H1 (cell line): ENCODE data around the gene POPDC3. TPM values are rescaled to one million over a fixed set of nuclear protein-coding genes. Genes with fewer than 3 reads are reported as not detected.
"Not testable (repeated sequence)": the region's sequence is repeated elsewhere in the genome, so short reads cannot be mapped to it uniquely, and the experiment has no call there.

Experiments used
- CTCF ChIA-PET: fragments of 300-600 bp; sonication (Branson Sonifier 250); formaldehyde crosslinking; loops from one replicate; lab custom pipeline; 2021; ENCODE audit not compliant: partially characterized antibody; lab: Charles Lee
- POLR2A ChIA-PET: fragments of 300-600 bp; sonication (Branson Sonifier 250); formaldehyde crosslinking; loops from one replicate; lab custom pipeline; 2021; ENCODE audit warnings: inconsistent platforms; ENCODE audit not compliant: partially characterized antibody; lab: Charles Lee
- DNase-seq, 2 experiments: peaks; one replicate each; pipeline versions ENCODE4 v3.0.0 to v3.0.0-alpha.2; 2010 to 2022; ENCODE audit warnings: low spot score in 2 of 2, low read depth in 1 of 2, mixed read lengths in 1 of 2
- FAIRE-seq: peaks from 2 replicates; lab custom pipeline; 2011; peaks lifted over from hg19 to GRCh38; lab: Jason Lieb, UNC
- H2AFZ ChIP-seq: 2 replicates; pipeline ENCODE4 v1.8.1; 2012; ENCODE audit warnings: low read length, inconsistent platforms
- H2AK5ac ChIP-seq: 2 replicates; pipeline ENCODE4 v1.6.1; 2013; ENCODE audit warnings: low read depth, low read length
- H2BK120ac ChIP-seq: replicated peaks from 2 replicates; pipeline ENCODE3; 2013; ENCODE audit warnings: low read depth, low read length, inconsistent platforms
- H2BK12ac ChIP-seq: 2 replicates; pipeline ENCODE4 v1.6.1; 2013; ENCODE audit warnings: low read depth, low read length
- H2BK15ac ChIP-seq: 2 replicates; pipeline ENCODE4 v1.6.1; 2013; ENCODE audit warnings: low read length
- H2BK20ac ChIP-seq: 2 replicates; pipeline ENCODE4 v1.6.1; 2013; ENCODE audit warnings: low read length
- H2BK5ac ChIP-seq: 2 replicates; pipeline ENCODE4 v1.6.1; 2013; ENCODE audit warnings: low read depth, low read length
- H3K14ac ChIP-seq: 2 replicates; pipeline ENCODE4 v1.6.1; 2013; ENCODE audit warnings: inconsistent platforms; ENCODE audit not compliant: insufficient read length
- H3K18ac ChIP-seq: 2 replicates; pipeline ENCODE4 v1.6.1; 2013; ENCODE audit warnings: low read length; ENCODE audit errors: extremely low read depth
- H3K23ac ChIP-seq: 2 replicates; pipeline ENCODE4 v1.6.1; 2013; ENCODE audit warnings: inconsistent platforms; ENCODE audit not compliant: insufficient read length
- H3K23me2 ChIP-seq: 2 replicates; pipeline ENCODE4 v1.6.1; 2013; ENCODE audit warnings: low read depth, low read length
- H3K27ac ChIP-seq: 2 replicates; pipeline ENCODE4 v1.6.1; 2011; ENCODE audit warnings: low read depth, low read length, inconsistent platforms
- H3K27me3 ChIP-seq, 4 experiments: replicated peaks in 1 of 4; 1 replicate in 1 of 4; 2 replicates in 3 of 4; pipeline versions ENCODE4 v1.6.1 to v1.8.1; 2011 to 2013; ENCODE audit warnings: low read length in 3 of 4, mild to moderate bottlenecking in 3 of 4, inconsistent platforms in 2 of 4, mixed read lengths in 2 of 4, moderate library complexity in 1 of 4; ENCODE audit not compliant: control insufficient read depth in 3 of 4, insufficient read depth in 3 of 4; ENCODE audit errors: extremely low read depth in 1 of 4
- H3K36me3 ChIP-seq, 4 experiments: 2 replicates each; pipeline versions ENCODE4 v1.6.1 to v1.8.1; 2011 to 2013; ENCODE audit warnings: mild to moderate bottlenecking in 4 of 4, low read length in 3 of 4, moderate library complexity in 2 of 4, control low read depth in 1 of 4, inconsistent platforms in 1 of 4; ENCODE audit not compliant: insufficient read depth in 4 of 4, control insufficient read depth in 2 of 4
- H3K4ac ChIP-seq: replicated peaks from 2 replicates; pipeline ENCODE3; 2013; ENCODE audit warnings: low read length, low read depth, mixed read lengths, inconsistent platforms; ENCODE audit not compliant: insufficient read length
- H3K4me1 ChIP-seq, 4 experiments: replicated peaks in 1 of 4; 1 replicate in 1 of 4; 2 replicates in 3 of 4; pipeline versions ENCODE4 v1.6.1 to v1.8.1; 2011 to 2013; ENCODE audit warnings: low read length in 3 of 4, inconsistent platforms in 2 of 4, mixed read lengths in 1 of 4; ENCODE audit not compliant: insufficient read depth in 4 of 4, control insufficient read depth in 3 of 4
- H3K4me2 ChIP-seq, 2 experiments: 2 replicates each; pipeline versions ENCODE4 v1.6.1 to v1.8.1; 2011 to 2013; ENCODE audit warnings: low read depth in 2 of 2, low read length in 2 of 2, control low read depth in 1 of 2, inconsistent platforms in 1 of 2, mild to moderate bottlenecking in 1 of 2; ENCODE audit not compliant: insufficient read depth in 1 of 2
- H3K4me3 ChIP-seq, 4 experiments: fragments of 200-600, 300-600 bp in 1 of 4; sonication (generic), shearing (Covaris generic), sonication (Bioruptor Twin) in 1 of 4; 2 replicates each; pipeline versions ENCODE4 v1.5.1 to v1.8.1; 2011 to 2016; ENCODE audit warnings: low read length in 4 of 4, low read depth in 3 of 4, control low read depth in 2 of 4, inconsistent platforms in 2 of 4, mild to moderate bottlenecking in 2 of 4, mixed read lengths in 1 of 4, moderate library complexity in 1 of 4; ENCODE audit not compliant: insufficient read depth in 2 of 4; ENCODE audit errors: extremely low read depth in 1 of 4
- H3K56ac ChIP-seq: replicated peaks from 2 replicates; pipeline ENCODE3; 2013; ENCODE audit warnings: low read depth, mild to moderate bottlenecking, mixed read lengths, low read length, inconsistent platforms; ENCODE audit not compliant: insufficient read length
- H3K79me1 ChIP-seq: 2 replicates; pipeline ENCODE4 v1.6.1; 2013; ENCODE audit warnings: low read depth, low read length, control low read depth
- H3K79me2 ChIP-seq, 2 experiments: 2 replicates each; pipeline versions ENCODE4 v1.6.1 to v1.8.1; 2012 to 2013; ENCODE audit warnings: low read length in 2 of 2, mild to moderate bottlenecking in 2 of 2, inconsistent platforms in 1 of 2; ENCODE audit not compliant: insufficient read depth in 2 of 2, control insufficient read depth in 1 of 2
- H3K9ac ChIP-seq, 4 experiments: replicated peaks in 1 of 4; 1 replicate in 1 of 4; 2 replicates in 3 of 4; pipeline versions ENCODE4 v1.6.1 to v1.8.1; 2011 to 2013; ENCODE audit warnings: low read depth in 3 of 4, low read length in 3 of 4, control low read depth in 2 of 4, mild to moderate bottlenecking in 2 of 4, moderate library complexity in 2 of 4, inconsistent platforms in 1 of 4; ENCODE audit errors: extremely low read depth in 1 of 4
- H3K9me3 ChIP-seq, 2 experiments: 2 replicates each; pipeline versions ENCODE4 v1.6.1 to v1.8.1; 2012 to 2013; ENCODE audit warnings: mild to moderate bottlenecking in 2 of 2, moderate library complexity in 2 of 2, control low read depth in 1 of 2, inconsistent platforms in 1 of 2, low read depth in 1 of 2, low read length in 1 of 2, mixed read lengths in 1 of 2; ENCODE audit not compliant: insufficient read depth in 2 of 2
- H4K20me1 ChIP-seq, 2 experiments: replicated peaks in 1 of 2; 2 replicates each; pipeline versions ENCODE3 to v1.8.1; 2011 to 2013; ENCODE audit warnings: inconsistent platforms in 2 of 2, low read length in 2 of 2, mild to moderate bottlenecking in 1 of 2; ENCODE audit not compliant: insufficient read depth in 2 of 2, control insufficient read depth in 1 of 2
- H4K5ac ChIP-seq: 2 replicates; pipeline ENCODE4 v1.6.1; 2013; ENCODE audit warnings: low read length, low read depth, mixed read lengths, inconsistent platforms; ENCODE audit not compliant: insufficient read length
- H4K8ac ChIP-seq: 2 replicates; pipeline ENCODE4 v1.8.0; 2013; ENCODE audit warnings: mild to moderate bottlenecking, moderate library complexity, low read length, inconsistent platforms; ENCODE audit not compliant: insufficient read depth; ENCODE audit errors: extremely low read depth
- H4K91ac ChIP-seq: replicated peaks from 2 replicates; pipeline ENCODE3; 2013; ENCODE audit warnings: low read length, mixed read lengths, inconsistent platforms; ENCODE audit not compliant: insufficient read length
- WGBS, 2 experiments: shearing (Covaris generic) in 1 of 2; methylation state at CpG; one replicate each; pipeline versions ENCODE4 v1.1.6 to v1.1.7; 2013 to 2015; ENCODE audit warnings: low lambda C conversion rate in 2 of 2, mixed read lengths in 2 of 2, inconsistent platforms in 1 of 2, low coverage in 1 of 2, missing lambda C conversion rate in 1 of 2; ENCODE audit not compliant: insufficient replicate concordance in 2 of 2, insufficient coverage in 1 of 2, insufficient read length in 1 of 2; ENCODE audit errors: extremely low coverage in 1 of 2, missing lambda C conversion rate in 1 of 2; 5-methylcytosine and 5-hydroxymethylcytosine counted together
- polyA plus RNA-seq, 7 experiments: library from polyadenylated mRNA; depleted of rRNA in 3 of 7; stranded (reverse) in 5 of 7; unstranded in 2 of 7; fragments of >200 nt in 5 of 7; fragments of 200-250 nt in 2 of 7; gene quantifications; 1 replicate in 5 of 7; 2 replicates in 1 of 7; 4 replicates in 1 of 7; pipeline versions ENCODE4 v1.2.1 to v1.2.3, GENCODE V29; 2011 to 2013; ENCODE audit warnings: missing spikeins in 2 of 7, mixed read lengths in 2 of 7
- total RNA-seq: library from RNA; stranded (reverse); fragmentation: NEBNext Ultra II Directional; extraction: Animal tissue kit (Norgen Biotek cat#: 25700); gene quantifications from 2 replicates; pipeline ENCODE4 v1.2.1, GENCODE V29; 2021

The POPDC3 gene
- total and polyA plus RNA-seq, 2 of the 8 experiments (the other 6 are each of a cell fraction or from before 2014, with no cell fraction given) = 3.7 to 6.5 TPM

GRCh38 chr6:105219218-105219617 is 39.4 kb upstream of the POPDC3 start:
- POLR2A ChIA-PET, H4K20me1 ChIP-seq, H3K27ac ChIP-seq, DNase-seq, H2AFZ ChIP-seq, H4K91ac ChIP-seq, H2BK120ac ChIP-seq, H3K9ac ChIP-seq, H3K23ac ChIP-seq, H2BK15ac ChIP-seq, H4K5ac ChIP-seq, H3K79me2 ChIP-seq, H3K27me3 ChIP-seq, CTCF ChIA-PET, FAIRE-seq, H3K4me3 ChIP-seq, H2BK5ac ChIP-seq, H3K4me1 ChIP-seq, H3K23me2 ChIP-seq, H2BK12ac ChIP-seq, H3K36me3 ChIP-seq, H3K4me2 ChIP-seq, H3K4ac ChIP-seq, H3K56ac ChIP-seq, H3K9me3 ChIP-seq, H3K14ac ChIP-seq, H2BK20ac ChIP-seq, H3K18ac ChIP-seq, H2AK5ac ChIP-seq, H4K8ac ChIP-seq, H3K79me1 ChIP-seq: not testable (repeated sequence)
- WGBS, 2 experiments = 88% methylated on average over 9 of the region's 9 CpGs; no CpG with 5 or more reads in 1 of the 2 experiments
